ENCODE results near the gene KCNRG.

DNA sequence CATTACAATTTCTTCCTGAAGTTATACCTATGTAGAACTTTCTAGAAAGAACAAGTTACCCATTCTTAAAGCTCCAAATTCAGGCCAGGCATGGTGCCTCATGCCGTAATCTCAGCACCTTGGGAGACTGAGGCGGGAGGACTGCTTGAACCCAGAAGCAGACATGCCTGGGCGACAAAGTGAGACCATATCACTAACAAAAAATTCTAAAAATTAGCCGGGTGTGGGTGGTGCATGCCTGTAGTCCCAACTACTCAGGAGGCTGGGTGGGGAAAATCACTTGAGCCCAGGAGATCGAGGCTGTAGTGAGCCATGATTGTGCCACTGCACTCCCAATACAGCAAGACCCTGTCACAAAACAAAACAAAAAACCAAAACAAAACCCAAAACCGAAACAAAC, 23.0 kb downstream of the KCNRG start:
- TF ChIP-seq, protein P1, sequence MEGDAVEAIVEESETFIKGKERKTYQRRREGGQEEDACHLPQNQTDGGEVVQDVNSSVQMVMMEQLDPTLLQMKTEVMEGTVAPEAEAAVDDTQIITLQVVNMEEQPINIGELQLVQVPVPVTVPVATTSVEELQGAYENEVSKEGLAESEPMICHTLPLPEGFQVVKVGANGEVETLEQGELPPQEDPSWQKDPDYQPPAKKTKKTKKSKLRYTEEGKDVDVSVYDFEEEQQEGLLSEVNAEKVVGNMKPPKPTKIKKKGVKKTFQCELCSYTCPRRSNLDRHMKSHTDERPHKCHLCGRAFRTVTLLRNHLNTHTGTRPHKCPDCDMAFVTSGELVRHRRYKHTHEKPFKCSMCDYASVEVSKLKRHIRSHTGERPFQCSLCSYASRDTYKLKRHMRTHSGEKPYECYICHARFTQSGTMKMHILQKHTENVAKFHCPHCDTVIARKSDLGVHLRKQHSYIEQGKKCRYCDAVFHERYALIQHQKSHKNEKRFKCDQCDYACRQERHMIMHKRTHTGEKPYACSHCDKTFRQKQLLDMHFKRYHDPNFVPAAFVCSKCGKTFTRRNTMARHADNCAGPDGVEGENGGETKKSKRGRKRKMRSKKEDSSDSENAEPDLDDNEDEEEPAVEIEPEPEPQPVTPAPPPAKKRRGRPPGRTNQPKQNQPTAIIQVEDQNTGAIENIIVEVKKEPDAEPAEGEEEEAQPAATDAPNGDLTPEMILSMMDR (optimal IDR thresholded peaks at IDR 0.05 in 1 of 3, IDR thresholded peaks at IDR 0.05 in 1 of 3, conservative IDR thresholded peaks at IDR 0.05 in 1 of 3; ENCODE audit: extremely low read depth in 1 of 3, insufficient read depth in 2 of 3, low read length in 3 of 3): no peak
- TF ChIP-seq EZH2 (IDR thresholded peaks at IDR 0.05; ENCODE audit: low read length): no peak
